Vagina (tissue), 2 donors: ENCODE results near the gene C12orf43.

Experiments
- POLR2A ChIP-seq, 2 donors: fragments of 450-650 bp; IDR thresholded peaks; one replicate each; pipeline ENCODE4 v1.6.1; 2017; ENCODE audit warnings: antibody characterized with exemption in 2 of 2, mild to moderate bottlenecking in 2 of 2, moderate library complexity in 2 of 2
- POLR2AphosphoS5 ChIP-seq, 2 donors: sonication (generic); formaldehyde crosslinking; IDR thresholded peaks; one replicate each; pipeline ENCODE4 v1.9.0; 2017; ENCODE audit warnings: antibody characterized with exemption in 2 of 2, mild to moderate bottlenecking in 2 of 2, low read depth in 1 of 2; ENCODE audit not compliant: insufficient read depth in 1 of 2
- TF ChIP-seq, protein P1 (sequence below), 3 experiments: fragments of 450-650 bp in 2 of 3; fragments of 200-600 bp in 1 of 3; sonication (generic) in 1 of 3; IDR thresholded peaks; one replicate each; pipeline ENCODE4 v1.5.1; 2017 to 2019; ENCODE audit warnings: antibody characterized with exemption in 3 of 3, mild to moderate bottlenecking in 2 of 3, moderate library complexity in 2 of 3

DNA sequence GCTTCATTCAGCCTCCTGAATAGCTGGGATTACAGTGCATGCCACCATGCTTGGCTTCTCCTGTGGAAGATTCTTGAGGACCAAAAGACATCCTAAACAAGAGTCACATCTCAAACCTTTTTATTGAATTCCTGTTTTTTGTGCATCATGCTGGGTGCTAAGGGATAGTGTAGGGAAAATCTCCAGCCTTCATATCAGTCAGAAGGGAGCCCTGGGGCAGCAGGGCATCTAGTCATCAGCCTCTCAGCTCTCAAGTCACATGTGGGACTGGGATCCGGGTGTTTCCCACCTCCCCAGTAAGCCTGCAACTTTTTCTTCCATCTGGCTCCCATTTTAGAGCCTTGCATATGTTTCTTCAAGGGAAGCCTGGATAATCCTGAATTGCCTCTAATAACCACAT is 47.8 kb upstream of the C12orf43 start:
- TF ChIP-seq, protein P1, sequence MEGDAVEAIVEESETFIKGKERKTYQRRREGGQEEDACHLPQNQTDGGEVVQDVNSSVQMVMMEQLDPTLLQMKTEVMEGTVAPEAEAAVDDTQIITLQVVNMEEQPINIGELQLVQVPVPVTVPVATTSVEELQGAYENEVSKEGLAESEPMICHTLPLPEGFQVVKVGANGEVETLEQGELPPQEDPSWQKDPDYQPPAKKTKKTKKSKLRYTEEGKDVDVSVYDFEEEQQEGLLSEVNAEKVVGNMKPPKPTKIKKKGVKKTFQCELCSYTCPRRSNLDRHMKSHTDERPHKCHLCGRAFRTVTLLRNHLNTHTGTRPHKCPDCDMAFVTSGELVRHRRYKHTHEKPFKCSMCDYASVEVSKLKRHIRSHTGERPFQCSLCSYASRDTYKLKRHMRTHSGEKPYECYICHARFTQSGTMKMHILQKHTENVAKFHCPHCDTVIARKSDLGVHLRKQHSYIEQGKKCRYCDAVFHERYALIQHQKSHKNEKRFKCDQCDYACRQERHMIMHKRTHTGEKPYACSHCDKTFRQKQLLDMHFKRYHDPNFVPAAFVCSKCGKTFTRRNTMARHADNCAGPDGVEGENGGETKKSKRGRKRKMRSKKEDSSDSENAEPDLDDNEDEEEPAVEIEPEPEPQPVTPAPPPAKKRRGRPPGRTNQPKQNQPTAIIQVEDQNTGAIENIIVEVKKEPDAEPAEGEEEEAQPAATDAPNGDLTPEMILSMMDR (IDR thresholded peaks at IDR 0.05) = no peak
- TF ChIP-seq POLR2A (IDR thresholded peaks at IDR 0.05) (no peak), POLR2AphosphoS5 (IDR thresholded peaks at IDR 0.05; ENCODE audit: insufficient read depth in 1 of 2, low read depth in 1 of 2) (no peak)
